Activated naive CD4-positive, alpha-beta T cell (primary cell): Measurements from ENCODE around the gene MAPRE3.
"Not testable (repeated sequence)": the region's sequence is repeated elsewhere in the genome, so short reads cannot be mapped to it uniquely, and the experiment has no call there.

Source experiments
- DNase-seq, 4 experiments: peaks; one replicate each; lab custom pipeline; 2025; lab: John Stamatoyannopoulos, UW

The MAPRE3 gene

DNA sequence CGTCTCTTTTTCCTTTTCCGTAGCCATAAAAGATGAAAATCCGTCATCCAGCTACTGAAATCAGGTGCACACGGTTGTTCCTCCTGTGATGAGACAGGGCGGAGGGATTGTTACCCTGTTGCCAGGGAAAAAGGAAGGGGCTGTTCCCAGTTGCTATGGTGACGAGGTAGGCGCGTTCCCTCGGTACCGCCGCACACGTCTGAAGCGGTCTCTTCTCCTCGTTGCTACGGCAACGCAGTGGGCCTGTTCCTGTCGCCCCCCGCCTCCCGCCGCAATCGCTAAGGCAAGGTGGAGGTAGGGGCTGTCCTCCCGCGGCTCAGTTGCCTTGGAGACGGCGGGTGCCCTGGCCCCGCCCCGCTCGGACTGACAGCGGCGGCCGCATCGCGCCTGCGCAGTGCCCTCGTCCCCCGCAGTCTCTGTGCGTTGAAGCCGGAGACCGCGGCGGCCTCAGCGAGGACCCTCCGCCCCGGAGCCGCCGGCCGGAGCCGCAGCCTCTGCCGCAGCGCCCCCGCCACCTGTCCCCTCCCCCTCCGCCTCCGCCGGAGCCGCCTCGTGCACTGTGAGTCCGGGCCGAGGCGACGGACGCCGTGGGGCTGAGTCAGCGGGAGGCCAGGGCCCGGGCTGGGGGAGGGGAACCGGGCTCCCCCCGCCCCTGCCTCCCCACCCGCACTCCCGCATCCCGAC is at the start of gene MAPRE3:
Gene MAPRE3 (plus strand): TSS at position 394 of the 684 bp plus-strand sequence. CDS start 51,582 bp downstream, outside the sequence.
- peak; percentile 25 to 68 (median 52) for DNase-seq

DNA sequence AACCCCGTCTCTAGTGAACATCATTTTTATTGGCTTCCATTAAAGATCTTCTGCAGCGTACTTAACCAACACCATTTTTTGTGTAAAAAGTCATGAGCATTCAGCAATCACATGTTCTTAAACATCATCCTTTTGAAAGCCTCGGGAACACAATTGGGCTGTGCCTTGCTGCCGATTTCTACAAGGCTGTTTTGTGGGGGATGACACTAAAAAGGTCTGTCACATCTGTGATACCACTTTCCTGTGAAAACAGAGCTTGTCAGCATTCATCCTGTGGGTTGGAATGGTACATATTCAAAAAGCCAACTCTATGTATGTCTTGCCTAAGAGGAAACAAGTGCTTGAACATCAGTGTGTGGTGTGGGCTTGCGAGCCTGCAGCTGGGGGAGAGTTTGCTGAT is 49.1 kb upstream of the MAPRE3 start:
- DNase-seq: no peak

DNA sequence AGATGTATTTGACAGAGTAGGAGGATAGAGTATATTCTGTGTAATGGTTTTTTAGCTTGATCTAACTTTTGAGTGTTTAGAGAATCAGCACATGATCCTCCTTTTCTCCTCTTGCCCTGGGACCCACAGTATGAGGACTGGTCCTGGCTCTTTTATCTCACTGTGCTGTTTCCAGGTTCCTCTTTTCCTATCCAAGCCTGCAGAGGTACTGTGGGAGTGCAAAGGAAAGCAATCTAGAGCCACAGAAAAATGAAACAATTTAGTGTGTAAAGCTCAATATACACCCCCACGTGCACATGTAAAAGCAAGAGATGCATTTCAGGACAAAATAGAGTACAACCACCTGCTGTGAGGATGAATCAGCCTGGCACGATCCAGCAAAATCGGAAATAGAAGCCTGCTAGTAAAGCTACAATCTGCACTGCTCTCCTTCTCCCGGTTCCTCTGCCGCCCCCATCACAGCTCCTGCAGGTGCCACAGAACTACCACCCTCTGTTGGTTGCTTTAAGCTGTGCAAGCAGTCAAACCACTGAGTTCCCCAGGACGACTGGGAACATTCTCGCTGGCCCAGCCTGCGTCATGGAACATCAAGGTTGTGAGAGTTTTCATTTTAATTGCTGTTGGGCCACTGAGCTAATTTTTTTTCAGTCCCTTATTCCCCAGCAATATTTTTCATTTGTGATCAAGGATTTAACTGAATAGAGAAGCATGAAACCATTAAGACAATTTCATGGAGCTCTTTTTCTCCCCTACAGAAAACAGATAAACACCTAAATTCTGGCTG is 47.8 kb upstream of the MAPRE3 start:
- peak in 2 of 4 experiments; percentile 6 to 8 for DNase-seq

DNA sequence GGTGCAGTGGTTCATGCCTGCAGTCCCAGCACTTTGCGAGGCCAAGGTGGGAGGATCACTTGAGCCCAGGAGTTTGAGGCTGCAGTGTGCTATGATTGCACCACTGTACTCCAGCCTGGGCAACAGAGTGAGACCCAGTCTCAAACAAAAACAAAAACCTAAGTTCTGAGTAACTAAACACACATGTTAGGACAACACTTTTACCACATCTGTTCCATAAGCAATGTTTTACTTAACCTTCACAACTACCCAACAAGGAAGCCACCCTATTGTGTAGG is 47.3 kb upstream of the MAPRE3 start:
- DNase-seq: not testable (repeated sequence)

DNA sequence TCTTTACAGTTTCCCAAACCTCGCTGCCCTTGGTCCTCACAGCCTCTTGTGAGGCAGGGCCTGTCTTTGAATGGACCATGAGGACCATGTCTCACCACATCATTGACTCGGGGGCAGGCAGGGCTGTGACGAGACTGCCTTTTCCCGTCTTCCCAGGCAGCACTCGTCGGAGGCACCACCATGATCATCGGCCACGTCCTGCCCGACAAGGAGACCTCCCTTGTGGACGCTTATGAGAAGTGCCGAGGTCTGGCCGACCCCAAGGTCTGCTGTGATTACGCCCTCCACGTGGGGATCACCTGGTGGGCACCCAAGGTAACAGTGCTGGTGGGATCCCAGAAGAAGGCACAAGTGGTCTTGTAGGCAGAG is 45.7 kb upstream of the MAPRE3 start:
- DNase-seq: no peak

DNA sequence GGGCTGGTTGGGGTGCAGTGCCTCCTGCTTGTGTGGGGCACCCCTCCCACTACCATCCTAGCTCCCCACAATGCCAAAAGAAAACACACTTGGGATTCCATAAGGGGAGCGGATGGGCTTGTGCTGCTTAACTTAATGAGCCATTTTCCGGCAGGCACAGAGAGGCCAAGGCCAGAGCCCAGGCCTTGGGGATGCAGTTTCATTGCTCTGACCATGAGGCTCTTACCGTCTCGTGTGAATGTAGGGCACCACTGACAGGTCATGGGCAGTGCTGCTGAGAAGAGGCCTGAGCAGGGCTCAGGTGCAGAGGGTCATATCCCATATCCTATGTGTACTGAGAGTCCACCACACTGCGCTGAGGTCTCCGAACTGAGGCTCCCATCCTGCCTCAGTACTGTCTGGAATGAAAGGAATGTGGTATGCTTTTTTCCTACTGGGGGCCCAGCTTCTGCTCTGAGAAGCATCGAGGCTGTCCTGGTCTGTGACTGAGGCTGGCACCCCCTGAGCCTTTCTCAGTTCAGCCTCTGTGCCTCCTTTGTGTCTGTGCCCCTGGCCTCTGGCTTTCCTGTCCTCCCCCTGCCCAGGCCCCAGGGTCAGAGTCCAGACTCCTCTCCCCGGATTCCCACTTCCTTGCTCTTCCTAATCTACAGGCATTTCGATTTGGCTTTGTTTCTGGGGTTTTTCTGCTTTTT is 45.2 kb upstream of the MAPRE3 start:
- DNase-seq: no peak

DNA sequence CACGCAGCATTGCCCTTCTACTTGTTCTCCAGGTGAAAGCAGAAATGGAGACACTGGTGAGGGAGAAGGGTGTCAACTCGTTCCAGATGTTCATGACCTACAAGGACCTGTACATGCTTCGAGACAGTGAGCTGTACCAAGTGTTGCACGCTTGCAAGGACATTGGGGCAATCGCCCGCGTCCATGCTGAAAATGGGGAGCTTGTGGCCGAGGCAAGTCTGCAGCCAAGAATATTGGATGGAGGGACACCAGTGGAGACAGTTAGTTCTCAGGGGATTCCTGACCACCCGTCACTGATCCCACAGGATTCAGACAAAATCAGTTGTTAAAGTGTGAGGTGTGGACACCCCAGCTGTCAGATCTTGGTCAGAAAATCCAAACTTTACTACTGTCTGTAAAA is 43.2 kb upstream of the MAPRE3 start:
- DNase-seq: no peak

DNA sequence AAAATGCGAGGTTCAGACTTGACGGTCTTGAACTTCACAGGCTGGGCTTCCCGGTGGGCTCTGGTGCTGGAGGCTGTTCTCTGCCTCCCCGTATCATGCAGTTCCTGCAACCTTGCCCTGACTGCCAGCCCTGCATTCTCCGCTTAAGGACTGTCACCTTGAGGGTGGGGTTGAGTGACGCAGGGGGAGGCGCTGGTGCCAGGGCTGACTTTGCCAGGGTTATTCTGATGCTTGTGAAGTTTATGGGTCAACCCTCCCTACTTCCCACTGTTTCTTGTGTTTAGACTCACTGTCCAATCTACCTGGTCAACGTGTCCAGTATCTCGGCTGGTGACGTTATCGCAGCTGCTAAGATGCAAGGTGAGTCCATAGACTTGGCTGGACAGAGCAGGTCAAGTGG is 37.5 kb upstream of the MAPRE3 start:
- DNase-seq: no peak

DNA sequence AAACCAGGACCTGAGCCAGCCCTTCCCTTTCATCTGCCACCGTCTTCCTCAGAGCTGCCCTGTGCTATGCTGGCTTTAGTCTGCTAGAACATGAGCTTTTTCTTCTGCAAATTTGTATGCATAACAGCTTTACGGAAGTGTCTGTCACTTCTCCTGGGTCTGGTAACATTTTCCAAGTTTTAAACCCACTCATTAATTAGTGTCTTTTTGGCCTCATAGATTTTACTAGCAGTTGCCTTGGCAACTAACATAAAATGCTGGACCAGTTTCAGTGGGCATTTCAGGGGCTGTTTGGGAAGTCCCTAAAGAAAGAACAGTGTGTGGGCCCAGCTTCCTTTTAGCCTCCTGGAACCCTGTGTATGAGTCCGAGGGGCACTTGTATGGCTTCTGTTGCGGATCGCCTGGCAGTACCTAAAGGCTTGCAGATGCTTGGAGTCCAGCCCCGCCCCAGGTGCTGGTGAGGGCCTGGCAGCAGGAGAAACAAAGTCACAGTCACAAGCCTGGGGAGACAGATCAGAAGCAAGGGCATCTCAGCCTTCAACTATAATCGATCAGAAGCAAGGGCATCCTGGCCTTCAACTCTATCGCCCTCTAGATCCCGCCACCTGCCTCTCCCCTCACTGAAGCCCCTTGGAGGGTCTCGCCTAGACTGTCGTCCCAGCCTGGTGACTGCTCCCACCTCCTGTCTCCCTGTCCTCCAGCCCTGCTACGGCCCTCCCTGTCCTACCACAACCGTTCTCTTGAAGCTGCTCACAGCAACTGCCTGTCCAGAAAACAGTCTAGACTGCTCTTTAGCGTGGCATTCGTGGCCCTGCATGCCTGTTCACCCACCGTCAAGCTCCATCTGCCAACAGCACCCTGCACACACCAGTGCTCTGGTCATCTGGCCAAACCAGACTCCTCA is 36.8 kb upstream of the MAPRE3 start:
- DNase-seq: no peak

DNA sequence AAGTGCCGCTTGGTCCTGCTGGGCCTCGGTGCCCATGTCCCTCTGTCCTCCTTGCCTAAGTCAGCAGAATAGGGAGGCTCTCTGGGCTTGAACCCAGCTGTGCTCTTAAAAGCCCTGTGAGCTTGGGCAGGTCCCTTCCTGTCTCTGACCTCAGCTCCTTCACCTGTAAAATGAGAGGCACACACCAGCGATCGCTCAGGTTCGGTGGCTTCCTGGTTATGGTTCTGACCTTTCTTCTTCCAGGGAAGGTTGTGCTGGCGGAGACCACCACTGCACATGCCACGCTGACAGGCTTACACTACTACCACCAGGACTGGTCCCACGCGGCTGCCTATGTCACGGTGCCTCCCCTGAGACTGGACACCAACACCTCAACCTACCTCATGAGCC is 36.1 kb upstream of the MAPRE3 start:
- no peak for DNase-seq

DNA sequence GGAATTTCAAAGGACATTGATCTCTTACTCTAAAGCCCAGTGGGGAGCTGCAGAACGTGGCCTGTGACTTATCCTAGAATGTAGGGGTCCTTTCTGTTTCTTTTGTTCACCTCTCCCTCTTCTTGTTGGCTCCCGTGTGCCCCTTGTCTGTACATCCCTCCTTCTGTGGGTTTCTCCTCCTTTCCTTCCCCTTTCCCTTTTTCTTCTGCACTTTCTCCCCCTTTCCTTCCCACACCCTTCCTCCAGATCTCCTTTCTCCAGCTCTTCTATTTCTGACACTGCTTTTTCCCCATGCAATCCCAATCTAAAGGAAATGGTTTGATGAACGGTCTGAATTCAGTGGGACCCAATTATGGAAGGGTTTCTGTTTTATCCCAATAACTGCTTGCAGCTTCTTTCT is 35.5 kb upstream of the MAPRE3 start:
- DNase-seq: no peak

DNA sequence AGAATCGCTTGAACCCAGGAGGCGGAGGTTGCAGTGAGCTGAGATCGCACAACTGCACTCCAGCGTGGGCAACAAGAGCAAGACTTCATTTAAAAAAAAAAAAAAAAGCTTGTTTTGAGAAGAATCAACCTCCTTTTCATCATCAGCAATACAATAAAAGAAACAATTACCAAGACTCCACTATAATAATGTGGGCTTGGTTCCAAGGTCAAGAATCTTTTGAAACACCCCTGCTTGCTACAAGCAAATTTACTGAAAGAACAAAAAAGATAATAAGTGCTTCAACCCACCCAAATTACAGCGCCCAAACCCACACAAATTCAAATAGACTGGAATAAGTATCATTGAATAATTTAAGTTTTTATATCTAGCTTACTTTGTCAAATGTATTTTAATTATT is 33.6 kb upstream of the MAPRE3 start:
- DNase-seq: no peak

DNA sequence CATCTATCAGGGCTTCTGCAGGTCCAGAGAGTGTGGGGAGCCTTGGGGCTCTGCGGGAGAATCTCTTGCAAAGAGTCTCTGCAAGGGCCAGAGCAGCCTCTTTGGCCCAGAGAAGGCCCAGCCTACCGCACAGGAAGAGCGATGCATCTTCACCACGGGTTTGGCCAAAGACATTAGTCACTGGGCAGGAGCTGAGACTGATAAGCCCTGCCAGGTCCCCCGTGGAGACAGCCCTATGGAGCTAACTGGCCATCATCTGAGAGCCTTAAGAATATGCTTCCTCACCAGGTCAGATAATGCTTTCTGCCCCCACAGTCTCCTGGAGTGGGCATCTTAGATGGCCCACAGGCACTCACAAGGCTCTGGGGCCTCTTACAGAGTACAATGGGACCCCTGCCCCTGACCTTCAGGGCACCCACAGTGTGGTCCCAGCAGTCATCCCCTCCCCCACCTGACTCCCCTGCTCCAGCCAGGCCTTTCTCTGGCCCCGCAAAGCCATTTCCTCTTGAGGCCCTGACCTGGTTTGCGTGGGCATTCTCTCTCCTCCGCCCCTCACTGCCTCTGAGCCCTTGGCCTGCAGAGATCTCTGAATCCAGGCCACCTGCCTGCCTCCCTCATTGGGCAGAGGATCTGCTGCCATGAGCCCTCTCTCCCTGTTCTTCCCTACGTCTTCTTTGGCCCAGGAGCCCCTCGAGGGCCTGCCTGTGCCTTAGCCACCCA is 31.9 kb upstream of the MAPRE3 start:
- DNase-seq: no peak

DNA sequence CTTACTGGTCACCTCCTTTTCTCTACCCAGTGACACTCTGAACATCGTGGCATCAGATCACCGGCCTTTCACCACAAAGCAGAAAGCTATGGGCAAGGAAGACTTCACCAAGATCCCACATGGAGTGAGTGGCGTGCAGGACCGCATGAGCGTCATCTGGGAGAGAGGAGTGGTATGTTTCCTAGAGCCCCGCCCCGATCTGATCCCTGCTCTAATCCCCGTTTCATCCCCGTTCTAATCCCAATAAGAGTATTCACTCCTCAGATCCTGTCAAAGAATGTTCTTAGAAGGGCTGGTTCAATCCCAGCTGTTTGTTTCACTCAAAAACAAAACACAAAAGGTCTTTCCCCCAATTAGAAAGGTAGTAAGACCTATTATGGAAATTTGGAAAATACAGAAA is 30.4 kb upstream of the MAPRE3 start:
- DNase-seq: no peak

DNA sequence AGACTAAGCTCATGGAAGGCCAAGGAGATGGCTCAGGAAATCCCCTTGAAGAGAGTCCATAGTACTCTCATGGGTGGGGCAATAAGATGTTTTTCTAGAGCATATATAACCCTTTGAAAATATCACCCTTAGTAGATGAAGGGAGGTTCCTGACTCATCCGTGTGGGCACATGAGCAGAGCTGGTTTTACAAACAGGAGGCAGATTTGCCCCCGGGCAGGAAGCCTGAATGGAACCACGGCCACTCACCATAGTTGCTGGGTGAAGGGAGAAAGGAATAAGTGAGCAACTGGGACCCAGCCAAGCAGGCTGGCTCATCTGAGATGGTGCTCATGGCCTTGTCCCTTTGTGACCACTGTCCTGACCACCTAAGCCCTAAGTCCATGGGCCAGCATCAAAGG is 29.0 kb upstream of the MAPRE3 start:
- DNase-seq: no peak

DNA sequence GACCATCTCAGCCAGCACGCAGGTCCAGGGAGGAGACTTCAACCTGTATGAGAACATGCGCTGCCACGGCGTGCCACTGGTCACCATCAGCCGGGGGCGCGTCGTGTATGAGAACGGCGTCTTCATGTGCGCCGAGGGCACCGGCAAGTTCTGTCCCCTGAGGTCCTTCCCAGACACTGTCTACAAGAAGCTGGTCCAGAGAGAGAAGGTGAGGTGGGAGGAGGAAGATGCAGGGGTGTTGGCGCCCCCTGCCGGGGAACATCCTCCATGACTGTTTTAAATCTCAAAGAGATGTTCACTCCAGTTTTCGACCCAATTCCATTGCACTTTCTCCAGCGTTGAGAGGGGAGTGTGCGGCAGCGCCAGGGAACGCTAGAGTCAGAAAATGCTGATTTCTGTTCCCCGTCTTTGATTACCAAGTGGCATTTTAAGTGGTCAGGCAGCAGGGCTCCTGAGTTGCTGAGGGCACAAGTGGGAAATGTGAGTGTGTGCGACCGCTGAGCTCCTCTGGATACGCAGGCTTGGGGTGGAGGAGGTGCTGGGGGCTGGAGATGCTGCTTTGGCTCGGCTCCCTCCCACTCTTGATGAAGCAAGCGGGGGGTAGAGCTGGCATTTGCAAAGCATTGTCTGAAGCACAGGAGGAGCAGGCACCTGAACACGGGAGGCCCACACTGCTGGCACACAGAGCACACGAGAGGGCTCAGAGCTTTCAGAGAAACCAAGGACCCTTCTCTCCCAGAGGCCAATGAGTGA is 27.7 kb upstream of the MAPRE3 start:
- peak; percentile 22 to 49 (median 26) for DNase-seq

DNA sequence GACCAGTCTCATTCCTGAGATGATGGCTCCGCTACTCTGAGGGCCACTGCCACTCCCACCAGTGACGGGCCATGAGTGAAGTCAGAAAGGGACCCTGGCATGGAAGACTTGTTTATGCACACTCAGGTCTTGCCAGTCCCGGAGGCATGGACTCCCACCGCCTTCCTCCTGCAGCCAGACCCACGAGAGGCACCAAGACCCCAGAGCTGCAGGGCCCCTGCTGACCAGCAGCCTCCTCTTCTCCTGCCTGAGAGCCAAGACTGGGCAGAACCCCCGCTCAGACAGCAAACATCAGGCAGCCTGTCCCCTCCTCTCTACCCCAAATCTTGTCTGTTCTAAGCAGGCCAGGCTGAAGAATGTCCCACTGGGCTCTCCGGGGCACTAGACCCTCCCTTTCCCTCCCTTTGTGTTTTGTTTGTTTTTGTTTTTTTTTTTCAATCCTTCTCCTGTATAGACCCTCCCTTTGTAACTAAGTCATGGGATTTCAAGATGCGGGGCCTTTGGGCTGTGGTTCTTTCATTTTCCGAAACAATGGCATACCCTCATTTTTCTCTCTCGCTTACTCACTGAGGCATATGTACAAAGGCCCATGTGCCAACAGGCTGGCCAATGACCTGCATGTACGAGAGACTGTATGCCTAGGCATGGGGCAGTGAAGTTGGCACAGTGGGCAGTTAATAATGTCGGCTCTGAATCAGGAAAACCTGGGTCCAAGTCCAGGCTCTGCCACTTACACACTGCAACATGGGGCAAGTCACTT is 24.3 kb upstream of the MAPRE3 start:
- DNase-seq: no peak

DNA sequence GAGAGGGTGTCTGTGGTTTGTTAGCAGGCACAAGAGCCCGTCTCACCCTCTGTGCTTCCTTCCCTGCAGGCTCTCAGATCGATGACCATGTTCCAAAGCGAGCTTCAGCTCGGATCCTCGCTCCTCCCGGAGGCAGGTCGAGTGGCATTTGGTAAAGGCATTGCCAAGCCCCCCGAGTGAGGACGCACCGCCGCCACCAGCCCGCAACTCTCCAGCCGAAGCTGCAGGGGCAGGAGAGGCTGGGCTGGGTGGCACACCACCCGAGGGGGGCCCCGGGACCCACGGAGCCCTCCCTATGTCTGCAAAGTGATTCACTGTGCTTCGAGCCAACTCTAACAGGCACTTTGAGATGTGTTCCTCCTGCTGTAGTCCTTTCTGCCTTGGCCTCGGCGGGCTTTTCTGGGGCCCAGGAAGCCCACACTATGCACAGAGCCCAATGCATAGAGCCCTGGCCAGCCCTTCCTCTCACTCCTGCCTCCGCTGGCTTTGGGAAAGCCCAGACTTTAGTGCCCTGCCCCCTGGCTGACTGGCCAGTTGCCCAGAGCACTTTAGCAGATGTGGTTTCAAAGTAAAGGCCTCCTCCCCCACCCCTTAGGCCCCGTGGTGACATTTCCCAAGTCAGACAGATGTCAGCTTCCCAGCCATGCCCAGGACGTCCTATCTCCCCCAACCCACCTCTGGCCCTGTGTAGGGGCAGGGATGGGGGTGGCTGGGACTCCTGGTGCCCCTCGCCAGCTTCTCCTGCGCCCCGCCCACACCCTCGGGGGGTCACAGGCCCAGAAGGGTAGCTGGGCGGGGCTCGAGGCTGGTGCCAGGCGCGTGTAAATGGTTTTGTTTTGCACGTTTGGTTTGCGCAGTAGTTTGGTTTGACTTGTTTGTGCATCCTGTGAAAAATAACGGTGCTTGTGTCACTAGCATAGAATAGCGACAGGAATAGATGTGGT is 23.3 kb upstream of the MAPRE3 start:
- no peak for DNase-seq

DNA sequence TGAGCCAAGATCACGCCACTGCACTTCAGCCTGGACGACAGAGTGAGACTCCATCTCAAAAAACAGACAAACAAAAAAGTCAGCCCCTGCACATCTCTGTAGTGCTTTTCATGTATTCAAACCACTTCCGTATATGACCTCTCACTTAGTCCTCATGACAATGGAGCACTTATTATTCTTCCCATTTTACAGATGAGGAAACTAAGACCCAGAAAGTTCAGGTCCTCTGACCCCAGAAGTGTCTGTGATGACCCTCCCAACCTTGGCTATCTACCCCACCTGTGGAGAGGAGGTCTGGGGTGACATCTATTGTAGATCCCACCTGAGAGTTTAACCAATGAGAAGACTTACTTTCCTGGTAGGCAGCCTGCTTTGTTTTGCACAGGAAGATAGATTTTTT is 21.6 kb upstream of the MAPRE3 start:
- DNase-seq: no peak
